OCI-LY3 (cell line): ENCODE results near the gene MYF6.

Source experiments
- CTCF ChIP-seq: fragments of 200-600, 300-600 bp; sonication (generic); IDR thresholded peaks from 2 replicates; pipeline ENCODE4 v1.5.1; 2014; ENCODE audit warnings: antibody characterized with exemption, low read length, low read depth
- EZH2phosphoT487 ChIP-seq: fragments of 200-600 bp; shearing (Covaris generic); IDR thresholded peaks from 2 replicates; pipeline ENCODE4 v1.6.1; 2018; ENCODE audit warnings: antibody characterized with exemption, mixed run types, low read depth

GRCh38 chr12:80707830-80708258 is 410 bp downstream of the MYF6 start:
- TF ChIP-seq CTCF: no peak
- TF ChIP-seq EZH2phosphoT487: no peak
